Activated T-cell treated with anti-CD3 and anti-CD28 coated beads, Interleukin-2, amount 50 U/mL, for 1 hour (primary cell): ENCODE measurements around the gene LTO1.

Experiments used
- DNase-seq: peaks from one replicate; pipeline ENCODE4 v3.0.0-alpha.2; 2020

Gene LTO1

DNA sequence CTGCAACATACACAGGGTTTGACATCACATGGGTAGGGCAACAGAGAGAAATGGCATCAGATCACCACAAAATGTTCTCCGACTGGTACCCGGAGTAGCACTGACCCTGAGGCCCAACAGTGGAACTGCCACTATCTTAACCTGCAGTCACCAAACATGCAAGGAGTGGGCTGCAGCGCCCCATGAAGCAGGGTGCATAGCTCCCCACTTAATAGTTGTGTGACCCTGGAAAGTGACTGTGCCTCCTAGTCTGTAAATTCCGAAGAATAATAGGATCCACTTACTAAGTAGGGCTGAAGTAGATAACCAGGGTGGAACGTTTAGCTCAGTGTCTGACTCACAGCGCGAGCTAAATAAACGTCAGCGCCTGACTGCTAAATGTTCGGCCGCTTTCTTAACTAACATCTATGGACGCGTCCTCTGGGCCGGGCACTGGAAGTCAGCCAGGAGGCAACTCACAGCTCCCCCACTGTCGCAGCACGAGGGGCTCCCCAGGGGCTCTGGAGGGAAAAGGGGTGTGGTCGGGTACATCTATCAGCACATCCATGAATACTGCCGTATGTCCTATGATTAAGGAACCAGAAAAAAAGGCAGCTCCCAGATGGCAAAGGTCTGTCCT is 777 bp downstream of the LTO1 start:
- DNase-seq, result peak; percentile 32

- no peak for DNase-seq
Measured at GRCh38 chr11:69671734-69672465, 3.3 kb downstream of the LTO1 start.

- DNase-seq, result peak; percentile 68
Measured at GRCh38 chr11:69670158-69670845, 4.9 kb downstream of the LTO1 start.

DNA sequence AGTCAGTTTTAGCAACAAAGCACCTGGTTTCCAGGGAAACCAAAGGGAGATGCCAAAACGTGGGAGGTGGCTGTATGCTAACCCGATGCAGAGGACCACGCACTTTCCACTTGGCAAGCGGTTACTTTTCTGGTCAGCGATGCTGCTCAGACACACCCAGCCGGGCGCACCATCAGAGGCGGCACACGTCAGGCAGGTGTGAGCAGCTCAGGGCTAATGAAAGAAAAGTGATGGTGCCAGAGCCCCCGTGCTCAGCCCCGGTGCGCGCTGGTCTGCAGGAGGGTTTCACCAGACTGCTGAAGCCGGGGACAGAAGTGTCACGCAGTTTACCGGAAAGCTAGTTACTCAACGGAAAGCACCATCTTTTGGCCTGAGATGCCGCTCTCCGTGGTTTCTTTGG is 5.7 kb downstream of the LTO1 start:
- no peak for DNase-seq

DNA sequence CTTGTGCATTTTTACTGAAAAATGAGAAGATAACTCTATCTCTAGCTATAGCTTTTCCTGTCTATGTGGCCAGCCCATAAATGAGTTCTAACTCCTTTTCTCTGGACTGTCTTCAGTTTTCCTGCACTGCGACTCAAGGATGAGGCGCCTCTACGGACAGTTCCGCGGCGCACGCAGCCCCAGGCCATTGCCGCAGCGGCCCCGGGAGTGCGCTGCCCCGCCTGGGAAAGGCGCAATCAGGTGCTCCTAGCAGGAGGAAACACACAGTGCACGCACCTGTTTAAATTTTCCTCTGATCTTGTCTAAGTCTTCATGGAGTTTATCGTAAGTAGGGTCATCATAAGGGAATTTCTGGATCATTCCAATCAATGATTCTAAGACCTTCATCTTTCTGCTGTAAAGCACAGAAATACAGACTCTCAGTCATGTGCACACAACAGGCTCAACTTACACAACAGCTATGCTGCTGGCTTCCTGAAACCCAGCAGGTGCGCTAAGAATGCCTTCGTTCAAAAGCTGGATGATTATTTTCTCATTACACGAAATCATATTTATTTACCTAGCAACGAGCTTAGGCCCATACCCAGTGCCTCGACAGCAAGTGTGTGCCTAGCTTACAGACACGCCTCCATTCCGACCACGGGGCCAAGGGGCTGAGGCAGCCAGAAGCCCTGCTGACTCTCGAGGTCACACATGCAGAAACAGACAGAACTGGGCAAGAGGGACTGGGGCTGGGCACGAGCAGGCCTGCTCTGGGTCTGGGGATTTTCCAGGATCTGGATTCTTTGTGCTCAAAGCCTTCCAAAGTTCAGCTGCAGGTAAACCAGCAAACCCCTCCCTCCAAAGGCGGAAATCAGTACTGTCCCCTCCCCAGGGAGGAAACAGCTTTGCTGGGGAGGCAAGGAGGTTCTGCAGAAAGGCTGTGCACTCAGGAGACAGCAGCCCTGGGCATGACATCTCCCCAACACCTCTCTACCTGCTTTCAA is 7.2 kb downstream of the LTO1 start:
- no peak for DNase-seq

GRCh38 chr11:69666752-69667536 is 8.2 kb downstream of the LTO1 start:
- DNase-seq, result peak; percentile 13

DNA sequence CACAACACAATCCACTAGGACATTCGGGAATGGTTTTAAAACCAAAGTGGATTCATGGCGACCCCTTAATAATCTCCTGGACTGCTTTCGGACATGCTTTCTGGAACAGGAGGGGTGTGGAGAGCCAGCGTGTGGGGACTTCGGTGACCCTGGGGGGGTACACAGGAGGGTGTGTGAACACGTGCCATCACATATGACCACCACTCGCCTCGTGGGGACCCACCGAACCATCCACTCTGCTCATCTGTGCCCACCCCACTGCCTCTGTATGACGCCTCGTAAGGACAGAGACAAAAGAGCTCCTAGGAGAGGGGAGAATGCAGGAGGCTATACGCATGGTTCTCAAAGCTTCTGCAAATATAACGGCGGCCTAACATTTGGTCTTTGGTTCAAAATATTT is 8.9 kb downstream of the LTO1 start:
- DNase-seq, result peak; percentile 13

- no peak for DNase-seq
Measured at GRCh38 chr11:69665669-69666068, 9.5 kb downstream of the LTO1 start.

DNA sequence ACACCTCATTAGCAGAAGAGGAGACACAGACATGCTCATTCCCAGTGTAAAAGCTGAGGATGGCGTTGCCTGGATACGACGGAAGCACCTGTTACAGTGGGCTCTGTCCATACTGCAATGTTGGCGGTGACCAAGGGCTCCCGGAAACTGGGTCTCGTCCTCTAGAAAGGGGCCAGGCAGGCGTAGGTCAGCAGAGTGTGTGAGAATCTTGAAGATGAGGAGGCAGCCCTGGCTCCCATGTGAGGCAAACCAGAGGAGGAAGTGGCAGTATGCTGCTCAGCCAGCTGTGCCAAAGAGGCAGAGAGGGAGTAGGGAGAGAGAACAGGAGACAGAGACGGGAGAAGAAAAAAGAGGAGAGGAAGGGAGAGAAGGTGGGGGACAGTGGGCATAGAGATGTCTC is 10.3 kb downstream of the LTO1 start:
- peak; percentile 10 for DNase-seq

DNA sequence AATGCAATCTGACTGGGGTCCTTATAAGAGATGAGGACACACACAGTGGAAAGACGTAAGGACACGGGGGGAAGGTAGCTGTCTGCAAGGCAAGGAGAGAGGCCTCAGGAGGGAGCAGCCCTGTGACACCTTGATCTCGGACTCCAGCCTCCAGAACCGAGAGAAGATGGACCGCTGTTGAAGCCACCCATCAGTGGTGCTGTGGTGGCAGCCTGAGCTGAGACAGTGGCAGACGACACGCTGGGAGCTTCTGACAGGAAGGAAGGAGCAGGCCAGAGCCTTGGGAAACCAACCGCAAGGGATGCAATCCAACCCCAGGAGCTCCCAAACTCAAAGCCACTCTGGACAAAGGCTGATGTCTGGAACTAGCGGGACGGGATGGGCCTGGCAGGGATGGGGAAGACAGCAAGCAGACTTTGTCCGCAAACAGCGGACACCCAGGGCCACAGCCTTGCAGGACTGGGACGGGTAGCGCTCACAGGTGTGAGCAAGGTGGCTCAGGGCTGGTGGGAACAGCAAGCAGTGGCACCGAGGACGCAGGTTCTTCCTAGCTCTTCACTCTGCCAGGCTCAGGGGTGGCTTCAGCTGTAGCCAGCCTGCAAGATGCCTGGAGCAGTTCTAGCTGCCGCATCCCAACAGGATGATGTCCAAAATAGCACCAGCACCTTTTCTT is 10.9 kb downstream of the LTO1 start:
- DNase-seq, result peak; percentile 13

DNA sequence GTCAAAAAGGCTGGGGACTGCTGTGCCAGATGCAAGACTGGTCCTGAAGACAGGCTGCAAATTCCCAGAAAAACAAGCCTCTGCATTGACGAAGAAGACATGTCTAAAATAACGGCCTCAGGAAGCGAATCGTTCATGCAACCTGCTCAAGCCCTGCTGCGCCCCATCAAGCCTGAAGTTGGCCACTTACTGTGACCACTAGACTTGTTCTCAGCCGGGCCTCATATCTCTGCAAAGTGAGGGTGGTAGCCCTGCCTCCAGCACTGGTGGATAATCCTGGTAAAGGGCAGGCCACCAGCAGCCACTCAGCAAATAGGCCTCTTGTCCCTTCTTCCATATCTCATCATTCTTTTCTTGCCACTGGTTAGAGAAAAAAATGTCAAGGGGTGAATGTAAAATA is 11.8 kb downstream of the LTO1 start:
- no peak for DNase-seq

- no peak for DNase-seq
Measured at GRCh38 chr11:69662806-69663205, 12.3 kb downstream of the LTO1 start.

- no peak for DNase-seq
Measured at GRCh38 chr11:69662021-69662698, 13.0 kb downstream of the LTO1 start.

- no peak for DNase-seq
Measured at GRCh38 chr11:69661413-69661715, 13.8 kb downstream of the LTO1 start.

DNA sequence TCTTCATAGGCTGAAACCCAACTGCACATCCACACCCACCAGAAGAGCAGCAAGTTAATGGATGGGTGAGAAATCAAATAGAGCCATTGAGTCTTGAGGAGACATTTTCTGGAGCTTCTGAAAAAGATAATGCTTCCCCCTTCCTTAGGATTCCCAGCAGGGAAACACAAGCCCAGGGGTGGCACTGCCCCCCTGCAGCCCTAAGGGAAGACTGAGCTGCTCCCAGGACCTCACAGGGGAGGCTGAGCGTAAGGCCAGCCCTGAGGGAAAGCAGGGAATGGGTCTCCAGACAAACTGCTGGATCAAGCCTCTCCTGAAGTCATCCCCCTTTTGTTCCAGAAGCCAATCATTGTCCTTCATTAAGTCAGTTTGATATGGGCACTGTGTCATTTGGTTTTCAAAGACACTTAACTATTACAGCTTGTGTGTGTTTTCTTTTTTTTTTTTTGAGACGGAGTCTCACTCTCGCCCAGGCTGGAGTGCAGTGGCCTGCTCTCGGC is 15.1 kb downstream of the LTO1 start:
- DNase-seq, result no peak

GRCh38 chr11:69659591-69659990 is 15.6 kb downstream of the LTO1 start:
- no peak for DNase-seq

GRCh38 chr11:69658626-69659450 is 16.3 kb downstream of the LTO1 start:
- DNase-seq, result no peak

GRCh38 chr11:69657911-69658625 is 17.1 kb downstream of the LTO1 start:
- peak; percentile 11 for DNase-seq

GRCh38 chr11:69657456-69657910 is 17.7 kb downstream of the LTO1 start:
- peak; percentile 13 for DNase-seq
